ENCODE measurements around the gene SOX5. TPM values are rescaled to one million over a fixed set of nuclear protein-coding genes. Genes with fewer than 3 reads are reported as not detected.

SOX5 gene
- total RNA-seq, 1 experiment from 2014 or later = 3.1 TPM

- Histone ChIP-seq H3K9ac (ENCODE audit: extremely low read depth, insufficient read length, low read length) (no peak overlapping the region), H2BK5ac (ENCODE audit: insufficient read length, low read length) (no peak overlapping the region), H3K79me2 (ENCODE audit: insufficient read depth, low read length) (no peaks in the 10 kb centered on the region), H3K56ac (ENCODE audit: insufficient read length, low read depth, low read length) (no peak overlapping the region), H3K79me1 (ENCODE audit: insufficient read depth, low read depth, low read length, poor library complexity, severe bottlenecking) (no peaks in the 10 kb centered on the region), H3K23me2 (ENCODE audit: insufficient read length, low read depth, low read length, poor library complexity, severe bottlenecking) (no peaks in the 10 kb centered on the region), H4K20me1 (ENCODE audit: control insufficient read depth, insufficient read depth, insufficient read length) (no peaks in the 10 kb centered on the region), H3K4me1 (ENCODE audit: insufficient read depth, low read length) (no peaks in the 10 kb centered on the region; the same call in 1 of the 2 replicates), H2BK15ac (ENCODE audit: low read depth, low read length) (no peak overlapping the region), H3K23ac (ENCODE audit: insufficient read length, low read depth, low read length) (no peak overlapping the region), H4K5ac (ENCODE audit: insufficient read length, low read depth, low read length) (no peak overlapping the region), H3K4me2 (ENCODE audit: insufficient read depth, insufficient read length, low read length) (no peak overlapping the region), H3K27me3 (ENCODE audit: insufficient read depth, low read length) (no peaks in the 10 kb centered on the region), H4K91ac (ENCODE audit: insufficient read length, low read depth, low read length) (no peak overlapping the region), H2AK5ac (ENCODE audit: insufficient read length, low read length) (no peak overlapping the region), H3K27ac (ENCODE audit: insufficient read length, low read depth, low read length) (no peak overlapping the region), H3K14ac (ENCODE audit: insufficient read depth, low read length) (no peak overlapping the region), H2BK20ac (ENCODE audit: low read depth, low read length, poor library complexity, severe bottlenecking) (no peak overlapping the region), H2BK12ac (ENCODE audit: insufficient read length, low read depth, low read length) (no peak overlapping the region), H2BK120ac (ENCODE audit: low read depth, low read length, poor library complexity, severe bottlenecking) (no peak overlapping the region), H3K4ac (ENCODE audit: low read depth, low read length) (no peak overlapping the region), H2AFZ (ENCODE audit: low read length) (no peak overlapping the region), H4K8ac (replicated peaks; ENCODE audit: insufficient read length, low read depth, low read length) (no peak overlapping the region), H3K18ac (ENCODE audit: insufficient read length, low read depth, low read length) (no peak overlapping the region), H3T11ph (ENCODE audit: low read length) (no peak overlapping the region), H3K9me3 (ENCODE audit: control insufficient read depth, low read depth, low read length) (no peaks in the 10 kb centered on the region)
- Mint-ChIP-seq H3K4me1 (peaks cover 8 to 14% of the 10 kb centered on the region in 2 experiments), H3K27me3 (ENCODE audit: low read depth) (no peaks in the 10 kb centered on the region), H3K9me3 (no peaks in the 10 kb centered on the region; a peak in 1 of 5 replicates), H3K4me3 (no peak overlapping the region), H3K36me3 (ENCODE audit: insufficient read depth in 1 of 3, low read depth in 3 of 3) (peaks cover 0 to 4% (median 0%) of the 10 kb centered on the region in 3 experiments; a peak in 1 of 7 replicates), H3K27ac (no peak overlapping the region)
- no CpG with 5 or more reads among the region's 3 CpGs for WGBS (ENCODE audit: extremely low coverage, insufficient read length, low lambda C conversion rate)
- TF ChIP-seq, protein P1, sequence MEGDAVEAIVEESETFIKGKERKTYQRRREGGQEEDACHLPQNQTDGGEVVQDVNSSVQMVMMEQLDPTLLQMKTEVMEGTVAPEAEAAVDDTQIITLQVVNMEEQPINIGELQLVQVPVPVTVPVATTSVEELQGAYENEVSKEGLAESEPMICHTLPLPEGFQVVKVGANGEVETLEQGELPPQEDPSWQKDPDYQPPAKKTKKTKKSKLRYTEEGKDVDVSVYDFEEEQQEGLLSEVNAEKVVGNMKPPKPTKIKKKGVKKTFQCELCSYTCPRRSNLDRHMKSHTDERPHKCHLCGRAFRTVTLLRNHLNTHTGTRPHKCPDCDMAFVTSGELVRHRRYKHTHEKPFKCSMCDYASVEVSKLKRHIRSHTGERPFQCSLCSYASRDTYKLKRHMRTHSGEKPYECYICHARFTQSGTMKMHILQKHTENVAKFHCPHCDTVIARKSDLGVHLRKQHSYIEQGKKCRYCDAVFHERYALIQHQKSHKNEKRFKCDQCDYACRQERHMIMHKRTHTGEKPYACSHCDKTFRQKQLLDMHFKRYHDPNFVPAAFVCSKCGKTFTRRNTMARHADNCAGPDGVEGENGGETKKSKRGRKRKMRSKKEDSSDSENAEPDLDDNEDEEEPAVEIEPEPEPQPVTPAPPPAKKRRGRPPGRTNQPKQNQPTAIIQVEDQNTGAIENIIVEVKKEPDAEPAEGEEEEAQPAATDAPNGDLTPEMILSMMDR (conservative IDR thresholded peaks at IDR 0.05) = no peak
- no peak for DNase-seq
Measured at GRCh38 chr12:23891115-23891514, 58.4 kb downstream of the SOX5 start.

Measured in H9 (cell line).